Testis (tissue), 3 donors: ENCODE results near the gene SF1. TPM values are rescaled to one million over a fixed set of nuclear protein-coding genes. Genes with fewer than 3 reads are reported as not detected.

ENCODE experiments used
- DNase-seq: peaks from one replicate; pipeline ENCODE4 v3.0.0-alpha.2; 2019
- H3K27ac ChIP-seq, 2 donors: fragments of 200-600 bp; sonication (generic); one replicate each; pipeline ENCODE4 v1.5.1; 2019
- H3K27me3 ChIP-seq: fragments of 200-600 bp; sonication (generic); one replicate; pipeline ENCODE4 v1.5.1; 2019
- H3K36me3 ChIP-seq: fragments of 200-600 bp; sonication (generic); one replicate; pipeline ENCODE4 v1.5.1; 2017; ENCODE audit warnings: low read depth; ENCODE audit errors: missing control alignments
- H3K4me1 ChIP-seq: fragments of 200-600 bp; sonication (generic); one replicate; pipeline ENCODE4 v1.5.1; 2019
- H3K4me3 ChIP-seq, 2 donors: fragments of 200-600 bp; sonication (generic); one replicate each; pipeline ENCODE4 v1.5.1; 2017 to 2019
- H3K9me3 ChIP-seq: fragments of 200-600 bp; sonication (generic); one replicate; pipeline ENCODE4 v1.5.1; 2017
- CTCF ChIP-seq, 3 experiments: fragments of 450-650 bp in 2 of 3; fragments of 200-600 bp in 1 of 3; sonication (generic) in 1 of 3; IDR thresholded peaks; one replicate each; pipeline ENCODE4 v1.5.1; 2016 to 2019; ENCODE audit warnings: antibody characterized with exemption in 3 of 3, mild to moderate bottlenecking in 2 of 3, moderate library complexity in 1 of 3
- POLR2A ChIP-seq: fragments of 450-650 bp; IDR thresholded peaks from one replicate; pipeline ENCODE4 v1.6.1; 2017; ENCODE audit warnings: antibody characterized with exemption, mild to moderate bottlenecking, moderate library complexity
- WGBS, 2 donors: methylation state at CpG; one replicate each; pipeline ENCODE4 v1.1.5; 2018; 5-methylcytosine and 5-hydroxymethylcytosine counted together
- intact Hi-C: fragments of 100-400 bp; cut with DNase I; formaldehyde crosslinking; loops from one replicate; pipeline ENCODE4 v1.15.1; 2023; ENCODE audit warnings: low total_unique reads
- polyA plus RNA-seq: library from polyadenylated mRNA; stranded (reverse); fragments of 350-450 nt; fragmentation: Illumina TruSeq; extraction: RNeasy Lipid Tissue Mini Kit (QIAGEN cat#74804); gene quantifications from one replicate; pipeline ENCODE4 v1.2.3, GENCODE V29; 2014; ENCODE audit warnings: low read depth, low replicate concordance; ENCODE audit not compliant: insufficient read depth
- total RNA-seq, 2 donors: library from RNA; depleted of rRNA; stranded (reverse); fragments of >200 nt; gene quantifications; one replicate each; pipeline ENCODE4 v1.2.3, GENCODE V29; 2016

Gene SF1
- total and polyA plus RNA-seq, 3 donors from 2014 or later = 431 to 499 (median 455) TPM

GRCh38 chr11:64763526-64764039 lies 14.8 kb downstream of the SF1 start:
- DNase-seq = no peak
- H3K4me3 ChIP-seq = no peak overlapping the region
- peaks cover 67% of the 10 kb centered on the region for H3K4me1 ChIP-seq
- H3K9me3 ChIP-seq = no peaks in the 10 kb centered on the region
- peak overlapping the region; percentile 33 to 74 for H3K27ac ChIP-seq
- H3K36me3 ChIP-seq = no peaks in the 10 kb centered on the region
- H3K27me3 ChIP-seq = no peaks in the 10 kb centered on the region
- WGBS, 2 donors = 41 to 48% methylated on average over 4 to 6 of the region's 6 CpGs
- no peak for TF ChIP-seq POLR2A
- TF ChIP-seq CTCF (IDR thresholded peaks at IDR 0.05) = no peak
- intact Hi-C loops = no loop called here

GRCh38 chr11:64762674-64763525 lies 15.4 kb downstream of the SF1 start:
- Histone ChIP-seq H3K9me3 (no peaks in the 10 kb centered on the region), H3K4me3 (no peak overlapping the region), H3K36me3 (no peaks in the 10 kb centered on the region), H3K27me3 (no peaks in the 10 kb centered on the region), H3K4me1 (peaks cover 70% of the 10 kb centered on the region), H3K27ac (peak overlapping the region; percentile 33 to 74)
- 40 to 50% methylated on average over 13 of the region's 13 CpGs for WGBS, 2 donors
- intact Hi-C loops = no loop called here
- no peak for DNase-seq
- TF ChIP-seq CTCF (IDR thresholded peaks at IDR 0.05) = no peak
- TF ChIP-seq POLR2A = no peak

GRCh38 chr11:64762277-64762673 lies 16.1 kb downstream of the SF1 start:
- TF ChIP-seq CTCF (IDR thresholded peaks at IDR 0.05) (no peak), POLR2A (no peak)
- WGBS, 2 donors = 41 to 43% methylated on average over 5 of the region's 5 CpGs
- intact Hi-C loops = no loop called here
- H3K27ac ChIP-seq = peak overlapping the region; percentile 23 to 74
- H3K9me3 ChIP-seq = no peaks in the 10 kb centered on the region
- peaks cover 67% of the 10 kb centered on the region for H3K4me1 ChIP-seq
- DNase-seq = no peak
- no peak overlapping the region for H3K4me3 ChIP-seq
- H3K36me3 ChIP-seq = no peaks in the 10 kb centered on the region
- no peaks in the 10 kb centered on the region for H3K27me3 ChIP-seq

GRCh38 chr11:64760759-64761420 lies 17.5 kb downstream of the SF1 start:
- H3K27ac ChIP-seq = peak overlapping the region in 1 of 2 donors; percentile 70
- DNase-seq = peak; percentile 69
- 38 to 44% methylated on average over 7 of the region's 7 CpGs for WGBS, 2 donors
- no peak overlapping the region for H3K4me3 ChIP-seq
- no peaks in the 10 kb centered on the region for H3K9me3 ChIP-seq
- intact Hi-C loops = no loop called here
- no peak for TF ChIP-seq CTCF (IDR thresholded peaks at IDR 0.05)
- TF ChIP-seq POLR2A = no peak
- H3K27me3 ChIP-seq = no peaks in the 10 kb centered on the region
- peaks cover 59% of the 10 kb centered on the region for H3K4me1 ChIP-seq
- no peaks in the 10 kb centered on the region for H3K36me3 ChIP-seq
